ENCODE data around the gene RINT1.

The RINT1 gene

GRCh38 chr7:105599551-105599950, 67.5 kb downstream of the RINT1 start:
- no peak for DNase-seq (ENCODE audit: low spot score)

- DNase-seq (ENCODE audit: low spot score): no peak
Measured at GRCh38 chr7:105600720-105601550, 68.9 kb downstream of the RINT1 start.

GRCh38 chr7:105602325-105603305, 70.6 kb downstream of the RINT1 start:
- DNase-seq (ENCODE audit: low spot score): no peak

- no peak for DNase-seq (ENCODE audit: low spot score)
Measured at GRCh38 chr7:105610165-105610930, 78.3 kb downstream of the RINT1 start.

- DNase-seq (ENCODE audit: low spot score): no peak
Measured at GRCh38 chr7:105611856-105612775, 80.1 kb downstream of the RINT1 start.

GRCh38 chr7:105612806-105613205, 80.8 kb downstream of the RINT1 start:
- DNase-seq (ENCODE audit: low spot score): no peak

GRCh38 chr7:105613611-105614330, 81.8 kb downstream of the RINT1 start:
- no peak for DNase-seq (ENCODE audit: low spot score)

- DNase-seq (ENCODE audit: low spot score): no peak
Measured at GRCh38 chr7:105614341-105614840, 82.4 kb downstream of the RINT1 start.

Measured in NAMALWA (cell line).